ENCODE data around the gene ACOXL.

DNA sequence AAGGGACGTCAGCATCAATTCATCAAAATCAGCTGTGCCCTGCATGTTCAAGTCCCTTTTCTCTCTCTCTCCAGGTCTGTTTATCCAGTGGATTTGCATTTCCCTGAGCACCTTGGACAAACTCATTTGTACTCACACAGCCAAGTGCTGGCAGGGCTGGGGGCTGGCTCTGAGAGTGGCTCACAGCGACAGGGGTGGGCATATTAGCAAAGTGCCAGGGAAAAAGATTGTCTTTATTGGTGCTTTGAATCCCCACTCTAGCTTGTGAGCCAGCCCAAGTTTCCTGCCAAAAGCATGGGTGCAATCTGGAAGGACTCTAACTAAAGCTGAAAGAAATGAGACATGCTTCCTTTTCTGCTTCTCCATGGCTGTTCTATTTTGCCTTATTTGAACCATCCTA lies 56.6 kb downstream of the ACOXL start:
- TF ChIP-seq, protein P1, sequence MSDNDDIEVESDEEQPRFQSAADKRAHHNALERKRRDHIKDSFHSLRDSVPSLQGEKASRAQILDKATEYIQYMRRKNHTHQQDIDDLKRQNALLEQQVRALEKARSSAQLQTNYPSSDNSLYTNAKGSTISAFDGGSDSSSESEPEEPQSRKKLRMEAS (IDR thresholded peaks at IDR 0.05; ENCODE audit: insufficient read depth, insufficient read length) = no peak
- TF ChIP-seq POLR2A (IDR thresholded peaks at IDR 0.05; ENCODE audit: low read depth, low read length) = no peak
- TF ChIP-seq, protein P2, sequence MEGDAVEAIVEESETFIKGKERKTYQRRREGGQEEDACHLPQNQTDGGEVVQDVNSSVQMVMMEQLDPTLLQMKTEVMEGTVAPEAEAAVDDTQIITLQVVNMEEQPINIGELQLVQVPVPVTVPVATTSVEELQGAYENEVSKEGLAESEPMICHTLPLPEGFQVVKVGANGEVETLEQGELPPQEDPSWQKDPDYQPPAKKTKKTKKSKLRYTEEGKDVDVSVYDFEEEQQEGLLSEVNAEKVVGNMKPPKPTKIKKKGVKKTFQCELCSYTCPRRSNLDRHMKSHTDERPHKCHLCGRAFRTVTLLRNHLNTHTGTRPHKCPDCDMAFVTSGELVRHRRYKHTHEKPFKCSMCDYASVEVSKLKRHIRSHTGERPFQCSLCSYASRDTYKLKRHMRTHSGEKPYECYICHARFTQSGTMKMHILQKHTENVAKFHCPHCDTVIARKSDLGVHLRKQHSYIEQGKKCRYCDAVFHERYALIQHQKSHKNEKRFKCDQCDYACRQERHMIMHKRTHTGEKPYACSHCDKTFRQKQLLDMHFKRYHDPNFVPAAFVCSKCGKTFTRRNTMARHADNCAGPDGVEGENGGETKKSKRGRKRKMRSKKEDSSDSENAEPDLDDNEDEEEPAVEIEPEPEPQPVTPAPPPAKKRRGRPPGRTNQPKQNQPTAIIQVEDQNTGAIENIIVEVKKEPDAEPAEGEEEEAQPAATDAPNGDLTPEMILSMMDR (IDR thresholded peaks at IDR 0.05; ENCODE audit: extremely low read depth in 1 of 2, insufficient read depth in 1 of 2, low read depth in 1 of 2, low read length in 2 of 2) = no peak
- TF ChIP-seq EZH2 (IDR thresholded peaks at IDR 0.05; ENCODE audit: borderline replicate concordance, low read depth, low read length, severe bottlenecking) = no peak
